HepG2 (cell line): ENCODE data around the gene ECE2. TPM values are rescaled to one million over a fixed set of nuclear protein-coding genes. Genes with fewer than 3 reads are reported as not detected.

Source experiments
- HNF4G ChIP-seq, 2 experiments: sonication (generic) in 1 of 2; formaldehyde crosslinking in 1 of 2; IDR thresholded peaks; 2 replicates each; pipeline versions ENCODE4 v1.4.0 to v1.6.1; 2011 to 2020; ENCODE audit warnings: borderline replicate concordance in 2 of 2, low read depth in 2 of 2, mild to moderate bottlenecking in 2 of 2, low read length in 1 of 2, missing genetic modification reagents in 1 of 2, moderate library complexity in 1 of 2
- IRX3 ChIP-seq: sonication (generic); formaldehyde crosslinking; IDR thresholded peaks from 2 replicates; pipeline ENCODE4 v1.8.1; 2023; ENCODE audit warnings: mild to moderate bottlenecking, low read depth, missing genetic modification reagents, borderline replicate concordance
- MED8 ChIP-seq: sonication (generic); formaldehyde crosslinking; IDR thresholded peaks from 2 replicates; pipeline ENCODE4 v1.8.1; 2023; ENCODE audit warnings: mild to moderate bottlenecking, missing genetic modification reagents; ENCODE audit not compliant: insufficient replicate concordance
- PATZ1 ChIP-seq: sonication (generic); formaldehyde crosslinking; IDR thresholded peaks from 2 replicates; pipeline ENCODE4 v1.4.0; 2020; ENCODE audit warnings: missing genetic modification reagents
- TEAD2 ChIP-seq: sonication (generic); formaldehyde crosslinking; IDR thresholded peaks from 2 replicates; pipeline ENCODE4 v1.9.0; 2021; ENCODE audit warnings: missing genetic modification reagents
- TRAFD1 ChIP-seq: sonication (generic); formaldehyde crosslinking; IDR thresholded peaks from 2 replicates; pipeline ENCODE4 v1.5.1; 2020; ENCODE audit warnings: missing genetic modification reagents, mild to moderate bottlenecking, borderline replicate concordance
- ZNF101 ChIP-seq: sonication (generic); formaldehyde crosslinking; IDR thresholded peaks from 2 replicates; pipeline ENCODE4 v1.4.0; 2020; ENCODE audit warnings: mild to moderate bottlenecking, low read depth, missing genetic modification reagents, borderline replicate concordance
- ZNF569 ChIP-seq: sonication (generic); formaldehyde crosslinking; IDR thresholded peaks from 2 replicates; pipeline ENCODE4 v1.5.0; 2020; ENCODE audit warnings: mild to moderate bottlenecking, missing genetic modification reagents, moderate library complexity, borderline replicate concordance
- ZNF605 ChIP-seq: sonication (generic); formaldehyde crosslinking; IDR thresholded peaks from 2 replicates; pipeline ENCODE4 v1.8.0; 2022; ENCODE audit warnings: mild to moderate bottlenecking, missing genetic modification reagents
- ZNF646 ChIP-seq: sonication (generic); formaldehyde crosslinking; IDR thresholded peaks from 2 replicates; pipeline ENCODE4 v1.9.0; 2021; ENCODE audit warnings: mild to moderate bottlenecking, missing genetic modification reagents
- ZNF747 ChIP-seq: sonication (generic); formaldehyde crosslinking; IDR thresholded peaks from 2 replicates; pipeline ENCODE4 v1.8.1; 2023; ENCODE audit warnings: missing genetic modification reagents, mild to moderate bottlenecking, borderline replicate concordance
- ZNF891 ChIP-seq: sonication (generic); formaldehyde crosslinking; IDR thresholded peaks from 2 replicates; pipeline ENCODE4 v1.5.0; 2020; ENCODE audit warnings: mild to moderate bottlenecking, missing genetic modification reagents
- polyA plus RNA-seq, 8 experiments: library from polyadenylated mRNA; depleted of rRNA in 3 of 8; stranded (reverse) in 7 of 8; unstranded in 1 of 8; fragments of >200 nt; fragmentation: Illumina TruSeq in 4 of 8; extraction: Trizol in 4 of 8; gene quantifications; 2 replicates each; pipeline versions ENCODE4 v1.2.1 to v1.2.3, GENCODE V29; 2011 to 2016; ENCODE audit warnings: low read depth in 4 of 8, missing spikeins in 1 of 8, mixed read lengths in 1 of 8; ENCODE audit not compliant: insufficient read depth in 1 of 8
- total RNA-seq, 5 experiments: library from RNA; depleted of rRNA; stranded (reverse); fragments of >200 nt; fragmentation: Illumina TruSeq; extraction: Trizol; gene quantifications; 2 replicates each; pipeline ENCODE4 v1.2.3, GENCODE V29; 2016; ENCODE audit warnings: low read depth in 1 of 5
- TF ChIP-seq, protein P1 (sequence below): sonication (generic); formaldehyde crosslinking; IDR thresholded peaks from 2 replicates; pipeline ENCODE4 v1.9.0; 2022; ENCODE audit warnings: missing genetic modification reagents, mild to moderate bottlenecking, borderline replicate concordance
- TF ChIP-seq, protein P2 (sequence below): IDR thresholded peaks from 2 replicates; pipeline ENCODE4 v1.6.1; 2016; ENCODE audit warnings: missing compliant biosample characterization, missing genetic modification reagents, borderline replicate concordance

The ECE2 gene
- total and polyA plus RNA-seq, 2 of the 13 experiments (the other 11 are each of a cell fraction or from before 2014, with no cell fraction given) = not detected

DNA sequence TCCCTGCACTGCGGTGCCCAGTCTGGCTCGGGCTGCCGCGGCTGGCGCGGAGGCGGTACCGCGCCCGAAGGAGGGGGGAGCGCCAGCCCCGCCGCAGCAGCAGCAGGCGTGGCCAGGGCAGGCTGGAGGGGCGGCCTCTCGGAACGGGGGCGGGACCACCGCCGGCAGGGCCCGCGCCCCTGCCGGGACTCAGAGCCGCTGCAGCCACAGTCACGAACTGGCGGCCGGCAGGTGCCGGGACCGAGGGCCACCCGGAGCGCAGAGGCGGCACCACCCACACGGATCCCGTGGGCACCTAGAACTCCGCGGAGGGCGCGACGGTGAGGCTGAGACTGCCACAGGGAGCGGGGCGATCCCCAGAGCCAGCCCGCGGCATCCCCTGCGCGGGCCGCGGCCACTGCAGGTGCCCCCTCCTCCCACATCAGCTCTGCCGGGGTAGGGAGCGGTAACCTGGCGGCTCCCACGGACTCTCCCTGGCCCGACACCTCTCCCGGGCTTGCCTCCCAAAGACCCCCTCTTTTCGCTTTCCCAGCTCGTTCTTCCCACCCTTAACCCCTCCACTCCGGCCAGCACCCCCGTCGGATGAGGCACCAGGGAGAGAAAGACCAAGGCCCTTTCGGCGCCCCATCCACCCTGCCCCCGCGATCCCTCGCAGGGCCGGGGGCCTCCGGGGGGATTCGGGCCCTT lies 46.3 kb upstream of the ECE2 start, which contains the start of gene VWA5B2 (continued):
- TF ChIP-seq MED8 (CRISPR knock-in tag) = no peak
- no peak for TF ChIP-seq ZNF891 (CRISPR knock-in tag)
- TF ChIP-seq IRX3 (CRISPR knock-in tag) = no peak
- TF ChIP-seq ZNF605 (CRISPR knock-in tag) = no peak
- TF ChIP-seq ZNF101 (CRISPR knock-in tag) = no peak
- TF ChIP-seq, protein P1, sequence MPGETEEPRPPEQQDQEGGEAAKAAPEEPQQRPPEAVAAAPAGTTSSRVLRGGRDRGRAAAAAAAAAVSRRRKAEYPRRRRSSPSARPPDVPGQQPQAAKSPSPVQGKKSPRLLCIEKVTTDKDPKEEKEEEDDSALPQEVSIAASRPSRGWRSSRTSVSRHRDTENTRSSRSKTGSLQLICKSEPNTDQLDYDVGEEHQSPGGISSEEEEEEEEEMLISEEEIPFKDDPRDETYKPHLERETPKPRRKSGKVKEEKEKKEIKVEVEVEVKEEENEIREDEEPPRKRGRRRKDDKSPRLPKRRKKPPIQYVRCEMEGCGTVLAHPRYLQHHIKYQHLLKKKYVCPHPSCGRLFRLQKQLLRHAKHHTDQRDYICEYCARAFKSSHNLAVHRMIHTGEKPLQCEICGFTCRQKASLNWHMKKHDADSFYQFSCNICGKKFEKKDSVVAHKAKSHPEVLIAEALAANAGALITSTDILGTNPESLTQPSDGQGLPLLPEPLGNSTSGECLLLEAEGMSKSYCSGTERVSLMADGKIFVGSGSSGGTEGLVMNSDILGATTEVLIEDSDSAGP (CRISPR knock-in tag) = peak; percentile 81; the same call in 1 of the 2 replicates
- TF ChIP-seq TRAFD1 (CRISPR knock-in tag) = no peak
- no peak for TF ChIP-seq ZNF646
- TF ChIP-seq ZNF569 (CRISPR knock-in tag) = no peak
- no peak for TF ChIP-seq HNF4G (IDR thresholded peaks at IDR 0.05; ENCODE audit: borderline replicate concordance, low read depth, low read length)
- TF ChIP-seq HNF4G (CRISPR knock-in tag; IDR thresholded peaks at IDR 0.05; ENCODE audit: borderline replicate concordance, low read depth) = no peak
- TF ChIP-seq, protein P2, sequence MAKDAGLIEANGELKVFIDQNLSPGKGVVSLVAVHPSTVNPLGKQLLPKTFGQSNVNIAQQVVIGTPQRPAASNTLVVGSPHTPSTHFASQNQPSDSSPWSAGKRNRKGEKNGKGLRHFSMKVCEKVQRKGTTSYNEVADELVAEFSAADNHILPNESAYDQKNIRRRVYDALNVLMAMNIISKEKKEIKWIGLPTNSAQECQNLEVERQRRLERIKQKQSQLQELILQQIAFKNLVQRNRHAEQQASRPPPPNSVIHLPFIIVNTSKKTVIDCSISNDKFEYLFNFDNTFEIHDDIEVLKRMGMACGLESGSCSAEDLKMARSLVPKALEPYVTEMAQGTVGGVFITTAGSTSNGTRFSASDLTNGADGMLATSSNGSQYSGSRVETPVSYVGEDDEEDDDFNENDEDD (CRISPR knock-in tag) = no peak
- TF ChIP-seq ZNF747 (CRISPR knock-in tag) = no peak
- peak; percentile 64 for TF ChIP-seq PATZ1 (CRISPR knock-in tag)
- no peak for TF ChIP-seq TEAD2
